Measurements from ENCODE around the gene TMEM33. TPM values are rescaled to one million over a fixed set of nuclear protein-coding genes. Genes with fewer than 3 reads are reported as not detected.
A peak's percentile ranks its signal among the peaks of the same experiment; 100 is the strongest.

Gene TMEM33
- total RNA-seq = 44.4 TPM

- H3K4me1 ChIP-seq = peaks cover 12% of the 10 kb centered on the region
- H3K36me3 ChIP-seq = no peaks in the 10 kb centered on the region
- intact Hi-C loops (cut with DNase I) = no loop called here
- DNase-seq (ENCODE audit: extremely low spot score in 2 of 2) = no peak
- peak within 1 kb of the TSS; percentile 84 for H3K4me3 ChIP-seq
- TF ChIP-seq POLR2AphosphoS5 (IDR thresholded peaks at IDR 0.05; ENCODE audit: insufficient read depth in 1 of 2, low read depth in 1 of 2) = peak; percentile 85 to 91
- peak in 2 of 3 experiments; percentile 3 to 6 for TF ChIP-seq CTCF (IDR thresholded peaks at IDR 0.05)
- peak in 1 of 2 donors; percentile 45 for TF ChIP-seq POLR2A (IDR thresholded peaks at IDR 0.05)
- H3K27ac ChIP-seq = peak within 1 kb of the TSS; percentile 53
- H3K9me3 ChIP-seq = no peaks in the 10 kb centered on the region
- H3K27me3 ChIP-seq = no peaks in the 10 kb centered on the region
Observed at GRCh38 chr4:41934901-41935651, at the start of gene TMEM33. TSS of gene TMEM33 (plus strand) at chr4:41935429. CDS start at chr4:41935485, 56 bp downstream.

- H3K36me3 ChIP-seq = no peaks in the 10 kb centered on the region
- DNase-seq (ENCODE audit: extremely low spot score in 2 of 2) = no peak
- H3K4me3 ChIP-seq = no peak overlapping the region
- TF ChIP-seq POLR2A (IDR thresholded peaks at IDR 0.05) = no peak
- no peak for TF ChIP-seq CTCF (IDR thresholded peaks at IDR 0.05)
- TF ChIP-seq POLR2AphosphoS5 (IDR thresholded peaks at IDR 0.05; ENCODE audit: insufficient read depth in 1 of 2, low read depth in 1 of 2) = no peak
- peaks cover 15% of the 10 kb centered on the region for H3K27me3 ChIP-seq
- H3K4me1 ChIP-seq = peaks cover 20% of the 10 kb centered on the region
- no peak overlapping the region for H3K27ac ChIP-seq
- no peaks in the 10 kb centered on the region for H3K9me3 ChIP-seq
- intact Hi-C loops (cut with DNase I) = loop anchor here (10.0 kb wide), 1 partner anchor 191 kb away; no protein-coding TSS in a partner anchor
Observed at GRCh38 chr4:41885456-41885855, 49.8 kb upstream of the TMEM33 start.

- peaks cover 2% of the 10 kb centered on the region for H3K4me1 ChIP-seq
- H3K27me3 ChIP-seq = no peaks in the 10 kb centered on the region
- TF ChIP-seq CTCF (IDR thresholded peaks at IDR 0.05) (no peak), POLR2AphosphoS5 (IDR thresholded peaks at IDR 0.05; ENCODE audit: insufficient read depth in 1 of 2, low read depth in 1 of 2) (no peak), POLR2A (IDR thresholded peaks at IDR 0.05) (no peak)
- H3K27ac ChIP-seq = no peak overlapping the region
- no peak for DNase-seq (ENCODE audit: extremely low spot score in 2 of 2)
- no peak overlapping the region for H3K4me3 ChIP-seq
- no peaks in the 10 kb centered on the region for H3K36me3 ChIP-seq
- intact Hi-C loops (cut with DNase I) = loop anchor here (10.0 kb wide), 1 partner anchor 192 kb away; no protein-coding TSS in a partner anchor
- H3K9me3 ChIP-seq = no peaks in the 10 kb centered on the region
Observed at GRCh38 chr4:41887277-41887676, 48.0 kb upstream of the TMEM33 start.

GRCh38 chr4:41887821-41888686 is 47.2 kb upstream of the TMEM33 start:
- no peak for DNase-seq (ENCODE audit: extremely low spot score in 2 of 2)
- no peak overlapping the region for H3K27ac ChIP-seq
- H3K27me3 ChIP-seq = no peaks in the 10 kb centered on the region
- no peak overlapping the region for H3K4me3 ChIP-seq
- no peaks in the 10 kb centered on the region for H3K9me3 ChIP-seq
- TF ChIP-seq CTCF (IDR thresholded peaks at IDR 0.05) (peak; percentile 39 to 58 (median 58)), POLR2AphosphoS5 (IDR thresholded peaks at IDR 0.05; ENCODE audit: insufficient read depth in 1 of 2, low read depth in 1 of 2) (no peak)
- H3K36me3 ChIP-seq = no peaks in the 10 kb centered on the region
- intact Hi-C loops (cut with DNase I) = loop anchor here (10.0 kb wide), 1 partner anchor 193 kb away; no protein-coding TSS in a partner anchor
- no peaks in the 10 kb centered on the region for H3K4me1 ChIP-seq

All from vagina (tissue), 2 donors.